ENCODE results near the gene FZD1.

FZD1 gene

GRCh38 chr7:91263384-91264045, 718 bp upstream of the FZD1 start:
- POLR2A ChIA-PET = no interaction called here
- CTCF ChIA-PET = interaction anchor here (1.1 kb wide), 1 partner anchor 15 kb away, joined by 3 read pairs; no protein-coding TSS in a partner anchor

GRCh38 chr7:91264924-91265681, 870 bp downstream of the FZD1 start:
- TF ChIP-seq CTCF (IDR thresholded peaks at IDR 0.05; ENCODE audit: control extremely low read depth, extremely low read depth, low read depth, missing control alignments) = no peak
- DNase-seq (ENCODE audit: extremely low spot score) = peak; percentile 42
- POLR2A ChIA-PET = no interaction called here
- CTCF ChIA-PET = no interaction called here

More at GRCh38 chr7:91263384-91264045, 718 bp upstream of the FZD1 start:
- TF ChIP-seq CTCF (IDR thresholded peaks at IDR 0.05; ENCODE audit: control extremely low read depth, extremely low read depth, low read depth, missing control alignments) = no peak
- DNase-seq (ENCODE audit: extremely low spot score) = no peak

GRCh38 chr7:91265693-91266066, 1.4 kb downstream of the FZD1 start:
- ChIA-PET CTCF (no interaction called here), POLR2A (no interaction called here)
- DNase-seq (ENCODE audit: extremely low spot score) = no peak
- no peak for TF ChIP-seq CTCF (IDR thresholded peaks at IDR 0.05; ENCODE audit: control extremely low read depth, extremely low read depth, low read depth, missing control alignments)

- POLR2A ChIA-PET = no interaction called here
- no peak for DNase-seq (ENCODE audit: extremely low spot score)
- CTCF ChIA-PET = interaction anchor here (2.2 kb wide), 1 partner anchor 11 kb away, joined by 8 read pairs; no protein-coding TSS in a partner anchor
Observed at GRCh38 chr7:91266067-91266688, 1.9 kb downstream of the FZD1 start.

GRCh38 chr7:91266689-91267090, 2.5 kb downstream of the FZD1 start:
- DNase-seq (ENCODE audit: extremely low spot score) = no peak
- TF ChIP-seq CTCF (IDR thresholded peaks at IDR 0.05; ENCODE audit: control extremely low read depth, extremely low read depth, low read depth, missing control alignments) = no peak
- ChIA-PET POLR2A (no interaction called here), CTCF (interaction anchor here (1.7 to 2.2 kb wide), 2 partner anchors 11 to 21 kb away, joined by 4 to 8 read pairs; no protein-coding TSS in a partner anchor)

More at GRCh38 chr7:91266067-91266688, 1.9 kb downstream of the FZD1 start:
- no peak for TF ChIP-seq CTCF (IDR thresholded peaks at IDR 0.05; ENCODE audit: control extremely low read depth, extremely low read depth, low read depth, missing control alignments)

- no peak for TF ChIP-seq CTCF (IDR thresholded peaks at IDR 0.05; ENCODE audit: control extremely low read depth, extremely low read depth, low read depth, missing control alignments)
- ChIA-PET POLR2A (no interaction called here), CTCF (interaction anchor here (1.3 to 2.2 kb wide), 3 partner anchors 10 to 99 kb away, joined by 3 to 8 read pairs (median 4); no protein-coding TSS in a partner anchor)
- no peak for DNase-seq (ENCODE audit: extremely low spot score)
Observed at GRCh38 chr7:91267171-91267955, 3.1 kb downstream of the FZD1 start.

All from GM10248 (cell line).